Esophagus muscularis mucosa (tissue), 3 donors: ENCODE data around the gene PIR.

Experiments used
- POLR2A ChIP-seq: fragments of 450-650 bp; IDR thresholded peaks from one replicate; pipeline ENCODE4 v1.6.1; 2017; ENCODE audit warnings: antibody characterized with exemption, moderate library complexity, mild to moderate bottlenecking, low read depth
- TF ChIP-seq, protein P1 (sequence below), 3 experiments: fragments of 200-600 bp in 2 of 3; fragments of 450-650 bp in 1 of 3; sonication (generic) in 2 of 3; IDR thresholded peaks; one replicate each; pipeline ENCODE4 v1.5.1; 2017 to 2019; ENCODE audit warnings: antibody characterized with exemption in 3 of 3, mild to moderate bottlenecking in 2 of 3, moderate library complexity in 1 of 3

GRCh38 chrX:15410430-15410829, 82.7 kb downstream of the PIR start:
- TF ChIP-seq, protein P1, sequence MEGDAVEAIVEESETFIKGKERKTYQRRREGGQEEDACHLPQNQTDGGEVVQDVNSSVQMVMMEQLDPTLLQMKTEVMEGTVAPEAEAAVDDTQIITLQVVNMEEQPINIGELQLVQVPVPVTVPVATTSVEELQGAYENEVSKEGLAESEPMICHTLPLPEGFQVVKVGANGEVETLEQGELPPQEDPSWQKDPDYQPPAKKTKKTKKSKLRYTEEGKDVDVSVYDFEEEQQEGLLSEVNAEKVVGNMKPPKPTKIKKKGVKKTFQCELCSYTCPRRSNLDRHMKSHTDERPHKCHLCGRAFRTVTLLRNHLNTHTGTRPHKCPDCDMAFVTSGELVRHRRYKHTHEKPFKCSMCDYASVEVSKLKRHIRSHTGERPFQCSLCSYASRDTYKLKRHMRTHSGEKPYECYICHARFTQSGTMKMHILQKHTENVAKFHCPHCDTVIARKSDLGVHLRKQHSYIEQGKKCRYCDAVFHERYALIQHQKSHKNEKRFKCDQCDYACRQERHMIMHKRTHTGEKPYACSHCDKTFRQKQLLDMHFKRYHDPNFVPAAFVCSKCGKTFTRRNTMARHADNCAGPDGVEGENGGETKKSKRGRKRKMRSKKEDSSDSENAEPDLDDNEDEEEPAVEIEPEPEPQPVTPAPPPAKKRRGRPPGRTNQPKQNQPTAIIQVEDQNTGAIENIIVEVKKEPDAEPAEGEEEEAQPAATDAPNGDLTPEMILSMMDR (IDR thresholded peaks at IDR 0.05), result no peak
- no peak for TF ChIP-seq POLR2A
